K562 (cell line): ENCODE measurements around the gene ZNF689. TPM values are rescaled to one million over a fixed set of nuclear protein-coding genes. Genes with fewer than 3 reads are reported as not detected.

ENCODE experiments used
- RBBP5 ChIP-seq: fragments of 200-600 bp; sonication (generic); IDR thresholded peaks from 2 replicates; pipeline ENCODE4 v1.6.1; 2012; ENCODE audit warnings: borderline replicate concordance, mild to moderate bottlenecking, low read length, control low read depth, inconsistent platforms; ENCODE audit not compliant: insufficient read depth, poor library complexity, severe bottlenecking
- SMAD1 ChIP-seq: fragments of 150-350 bp; IDR thresholded peaks from 2 replicates; pipeline ENCODE4 v1.6.1; 2014; ENCODE audit warnings: low read length, low read depth; ENCODE audit not compliant: partially characterized antibody
- TAF15 ChIP-seq: fragments of 200-400 bp; formaldehyde crosslinking; IDR thresholded peaks from 2 replicates; pipeline ENCODE4 v1.6.1; 2017; ENCODE audit warnings: mild to moderate bottlenecking, low read depth, low read length, moderate library complexity
- TGIF2 ChIP-seq: sonication (generic); formaldehyde crosslinking; IDR thresholded peaks from 2 replicates; pipeline ENCODE4 v1.8.1; 2022; ENCODE audit warnings: mild to moderate bottlenecking, missing genetic modification reagents, moderate library complexity
- ZFP30 ChIP-seq: fragments of 250-450 bp; sonication (Bioruptor Pico); IDR thresholded peaks from 2 replicates; pipeline ENCODE4 v1.8.0; 2022; ENCODE audit warnings: moderate library complexity, mild to moderate bottlenecking, inconsistent platforms, borderline replicate concordance
- ZKSCAN3 ChIP-seq: fragments of 250-450 bp; sonication (Bioruptor Pico); IDR thresholded peaks from 2 replicates; pipeline ENCODE4 v1.4.0; 2020
- ZNF146 ChIP-seq: IDR thresholded peaks from one replicate; pipeline ENCODE4 v1.6.1; 2018; ENCODE audit warnings: missing compliant biosample characterization; ENCODE audit not compliant: unreplicated experiment
- ZNF165 ChIP-seq: fragments of 250-450 bp; sonication (Bioruptor Pico); IDR thresholded peaks from 2 replicates; pipeline ENCODE4 v1.4.0; 2020; ENCODE audit warnings: borderline replicate concordance
- ZNF232 ChIP-seq: sonication (generic); formaldehyde crosslinking; IDR thresholded peaks from 2 replicates; pipeline ENCODE4 v1.8.0; 2022; ENCODE audit warnings: mild to moderate bottlenecking, missing genetic modification reagents
- ZNF696 ChIP-seq: fragments of 250-450 bp; sonication (Bioruptor Pico); conservative IDR thresholded peaks from 2 replicates; pipeline ENCODE4 v1.4.0; 2020; ENCODE audit warnings: mild to moderate bottlenecking, moderate library complexity
- polyA plus RNA-seq, 8 experiments: library from polyadenylated mRNA; depleted of rRNA in 4 of 8; stranded (reverse) in 5 of 8; unstranded in 3 of 8; fragments of >200 nt; fragmentation: Nextera tagmentation in 2 of 8; fragmentation: Illumina TruSeq in 1 of 8; extraction: Ambion mirVana in 2 of 8; extraction: Trizol in 1 of 8; gene quantifications; 2 replicates each; pipeline versions ENCODE4 v1.2.1 to v1.2.3, GENCODE V29; 2011 to 2014; ENCODE audit warnings: inconsistent platforms in 1 of 8, missing spikeins in 1 of 8
- total RNA-seq, 7 experiments: library from RNA; depleted of rRNA in 6 of 7; stranded (reverse); fragments of >200 nt in 6 of 7; fragmentation: Illumina TruSeq in 2 of 7; extraction: Trizol in 2 of 7; gene quantifications; 2 replicates each; pipeline versions ENCODE4 v1.2.1 to v1.2.3, GENCODE V29; 2011 to 2021; ENCODE audit warnings: low replicate concordance in 1 of 7
- TF ChIP-seq, protein P1 (sequence below), 2 experiments: fragments of 450-650 bp in 1 of 2; sonication (generic) in 1 of 2; formaldehyde crosslinking in 1 of 2; IDR thresholded peaks in 1 of 2; conservative IDR thresholded peaks in 1 of 2; 2 replicates each; pipeline versions ENCODE4 v1.6.1 to v1.8.1; 2016 to 2023; ENCODE audit warnings: mild to moderate bottlenecking in 2 of 2, moderate library complexity in 2 of 2, inconsistent platforms in 1 of 2, missing genetic modification reagents in 1 of 2
- TF ChIP-seq, protein P2 (sequence below), 2 experiments: fragments of 450-650 bp; IDR thresholded peaks; 2 replicates each; pipeline ENCODE4 v1.6.1; 2016; ENCODE audit warnings: mild to moderate bottlenecking in 2 of 2, borderline replicate concordance in 1 of 2, low read depth in 1 of 2, moderate library complexity in 1 of 2
- TF ChIP-seq, protein P3 (sequence below): fragments of 450-650 bp; formaldehyde crosslinking; IDR thresholded peaks from 2 replicates; pipeline ENCODE4 v1.4.0; 2022; ENCODE audit warnings: missing genetic modification characterization
- TF ChIP-seq, protein P4 (sequence below): fragments of 450-650 bp; formaldehyde crosslinking; IDR thresholded peaks from 2 replicates; pipeline ENCODE4 v1.4.0; 2022; ENCODE audit warnings: mild to moderate bottlenecking, moderate library complexity

Gene ZNF689
- total and polyA plus RNA-seq, 9 of the 15 experiments (the other 6 are each of a cell fraction or from before 2014, with no cell fraction given): 5.4 to 15.4 (median 10.8) TPM

DNA sequence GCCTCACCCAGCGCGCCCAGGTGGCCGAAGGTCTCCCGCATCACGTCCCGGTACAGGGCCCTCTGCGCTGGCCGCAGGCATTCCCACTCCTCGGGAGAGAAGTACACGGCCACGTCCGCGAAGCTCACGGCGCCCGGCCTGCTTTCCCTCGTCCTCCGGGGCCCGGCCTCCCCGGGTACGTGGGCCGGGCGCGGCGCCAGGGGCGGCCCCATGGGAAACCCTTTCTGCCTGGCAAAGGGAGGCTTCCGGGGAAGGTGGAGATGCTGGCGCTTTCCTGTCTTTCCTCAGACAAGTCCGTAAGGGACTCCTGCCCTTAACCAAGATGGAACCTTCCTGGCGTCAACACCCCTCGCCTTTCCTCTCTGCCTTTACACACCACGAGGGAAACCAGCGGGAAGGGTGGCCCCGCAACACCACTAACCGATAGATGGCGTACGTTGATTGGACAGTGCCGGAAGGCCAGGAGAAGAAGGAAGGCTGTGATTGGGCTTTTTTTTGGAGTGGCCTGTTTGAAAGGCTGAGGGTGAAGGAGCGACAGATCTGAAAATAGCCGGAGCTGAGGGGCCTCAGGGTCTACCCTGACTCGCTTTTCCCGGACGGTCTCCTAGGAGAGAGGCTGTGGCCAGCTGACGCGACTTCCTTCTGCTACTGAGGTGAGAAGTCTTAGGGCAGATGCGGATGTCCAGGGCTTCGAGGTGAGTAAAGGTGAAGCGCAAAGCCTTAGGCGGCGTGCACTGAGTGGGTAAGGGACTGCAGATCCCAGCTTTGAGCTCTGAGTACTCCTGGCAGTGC lies 24.6 kb downstream of the ZNF689 start, which contains the start of gene ZNF785 (continued):
- TF ChIP-seq TGIF2 (CRISPR knock-in tag) (peak; percentile 76; the same call in 1 of the 2 replicates), ZNF696 (CRISPR knock-in tag) (no peak), ZKSCAN3 (CRISPR knock-in tag) (no peak), SMAD1 (no peak), ZNF146 (no peak), RBBP5 (peak; percentile 72), TAF15 (no peak), ZFP30 (CRISPR knock-in tag) (no peak), ZNF165 (CRISPR knock-in tag) (0 out of 2 replicates have a peak, but pooled peaks have one; percentile 20), ZNF232 (CRISPR knock-in tag) (peak; percentile 96)
- TF ChIP-seq, protein P1, sequence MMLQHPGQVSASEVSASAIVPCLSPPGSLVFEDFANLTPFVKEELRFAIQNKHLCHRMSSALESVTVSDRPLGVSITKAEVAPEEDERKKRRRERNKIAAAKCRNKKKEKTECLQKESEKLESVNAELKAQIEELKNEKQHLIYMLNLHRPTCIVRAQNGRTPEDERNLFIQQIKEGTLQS (IDR thresholded peaks at IDR 0.05): peak; percentile 49; the same call in 1 of the 2 replicates
- TF ChIP-seq, protein P1 (CRISPR knock-in tag; conservative IDR thresholded peaks at IDR 0.05): peak; percentile 93
- TF ChIP-seq, protein P2, sequence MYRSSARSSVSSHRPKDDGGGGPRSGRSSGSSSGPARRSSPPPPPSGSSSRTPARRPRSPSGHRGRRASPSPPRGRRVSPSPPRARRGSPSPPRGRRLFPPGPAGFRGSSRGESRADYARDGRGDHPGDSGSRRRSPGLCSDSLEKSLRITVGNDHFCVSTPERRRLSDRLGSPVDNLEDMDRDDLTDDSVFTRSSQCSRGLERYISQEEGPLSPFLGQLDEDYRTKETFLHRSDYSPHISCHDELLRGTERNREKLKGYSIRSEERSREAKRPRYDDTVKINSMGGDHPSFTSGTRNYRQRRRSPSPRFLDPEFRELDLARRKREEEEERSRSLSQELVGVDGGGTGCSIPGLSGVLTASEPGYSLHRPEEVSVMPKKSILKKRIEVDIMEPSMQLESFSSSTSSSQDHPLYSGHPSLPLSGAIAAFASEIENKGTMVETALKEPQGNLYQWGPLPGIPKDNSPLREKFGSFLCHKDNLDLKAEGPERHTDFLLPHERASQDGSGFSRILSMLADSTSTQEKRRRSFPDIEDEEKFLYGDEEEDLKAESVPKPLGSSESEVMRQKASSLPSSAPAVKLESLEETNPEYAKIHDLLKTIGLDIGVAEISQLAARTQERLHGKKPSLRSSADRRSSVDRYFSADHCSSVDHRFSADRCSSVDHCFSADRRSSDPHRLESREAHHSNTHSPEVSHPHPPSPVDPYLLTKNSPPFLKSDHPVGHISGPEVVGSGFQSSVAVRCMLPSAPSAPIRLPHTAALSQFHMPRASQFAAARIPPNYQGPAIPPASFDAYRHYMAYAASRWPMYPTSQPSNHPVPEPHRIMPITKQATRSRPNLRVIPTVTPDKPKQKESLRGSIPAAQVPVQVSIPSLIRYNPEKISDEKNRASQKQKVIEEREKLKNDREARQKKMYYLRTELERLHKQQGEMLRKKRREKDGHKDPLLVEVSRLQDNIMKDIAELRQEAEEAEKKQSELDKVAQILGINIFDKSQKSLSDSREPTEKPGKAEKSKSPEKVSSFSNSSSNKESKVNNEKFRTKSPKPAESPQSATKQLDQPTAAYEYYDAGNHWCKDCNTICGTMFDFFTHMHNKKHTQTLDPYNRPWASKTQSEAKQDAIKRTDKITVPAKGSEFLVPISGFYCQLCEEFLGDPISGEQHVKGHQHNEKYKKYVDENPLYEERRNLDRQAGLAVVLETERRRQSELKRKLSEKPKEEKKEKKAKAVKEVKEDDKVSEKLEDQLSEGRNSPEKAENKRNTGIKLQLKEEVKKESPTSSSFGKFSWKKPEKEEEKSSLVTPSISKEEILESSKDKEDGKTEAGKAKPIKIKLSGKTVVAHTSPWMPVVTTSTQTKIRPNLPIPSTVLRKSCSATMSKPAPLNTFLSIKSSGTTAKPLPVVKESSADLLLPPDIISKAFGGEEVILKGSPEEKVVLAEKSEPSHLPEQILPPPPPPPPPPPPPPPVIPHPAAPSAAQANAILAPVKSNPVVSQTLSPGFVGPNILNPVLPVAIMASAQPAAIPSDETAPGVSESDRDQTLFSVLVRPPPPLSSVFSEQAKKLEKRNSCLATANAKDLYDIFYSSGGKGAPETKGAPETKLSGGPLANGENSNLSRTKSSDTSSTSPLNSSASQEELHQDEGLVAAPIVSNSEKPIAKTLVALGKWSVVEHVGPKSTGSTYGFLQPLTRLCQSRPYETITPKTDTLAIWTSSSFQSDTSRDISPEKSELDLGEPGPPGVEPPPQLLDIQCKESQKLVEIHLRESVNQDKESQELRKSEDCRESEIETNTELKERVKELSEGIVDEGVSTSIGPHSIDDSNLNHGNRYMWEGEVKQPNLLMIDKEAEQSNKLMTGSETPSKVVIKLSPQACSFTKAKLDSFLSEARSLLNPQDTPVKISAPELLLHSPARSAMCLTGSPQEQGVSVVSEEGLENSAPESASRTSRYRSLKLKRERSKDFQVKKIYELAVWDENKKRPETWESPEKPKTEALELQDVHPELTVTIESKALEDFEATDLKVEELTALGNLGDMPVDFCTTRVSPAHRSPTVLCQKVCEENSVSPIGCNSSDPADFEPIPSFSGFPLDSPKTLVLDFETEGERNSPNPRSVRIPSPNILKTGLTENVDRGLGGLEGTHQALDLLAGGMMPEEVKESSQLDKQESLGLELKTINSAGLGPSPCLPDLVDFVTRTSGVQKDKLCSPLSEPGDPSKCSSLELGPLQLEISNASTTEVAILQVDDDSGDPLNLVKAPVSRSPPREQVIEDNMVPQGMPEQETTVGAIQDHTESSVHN (IDR thresholded peaks at IDR 0.05; ENCODE audit: borderline replicate concordance in 1 of 2, low read depth in 1 of 2): no peak
- TF ChIP-seq, protein P3, sequence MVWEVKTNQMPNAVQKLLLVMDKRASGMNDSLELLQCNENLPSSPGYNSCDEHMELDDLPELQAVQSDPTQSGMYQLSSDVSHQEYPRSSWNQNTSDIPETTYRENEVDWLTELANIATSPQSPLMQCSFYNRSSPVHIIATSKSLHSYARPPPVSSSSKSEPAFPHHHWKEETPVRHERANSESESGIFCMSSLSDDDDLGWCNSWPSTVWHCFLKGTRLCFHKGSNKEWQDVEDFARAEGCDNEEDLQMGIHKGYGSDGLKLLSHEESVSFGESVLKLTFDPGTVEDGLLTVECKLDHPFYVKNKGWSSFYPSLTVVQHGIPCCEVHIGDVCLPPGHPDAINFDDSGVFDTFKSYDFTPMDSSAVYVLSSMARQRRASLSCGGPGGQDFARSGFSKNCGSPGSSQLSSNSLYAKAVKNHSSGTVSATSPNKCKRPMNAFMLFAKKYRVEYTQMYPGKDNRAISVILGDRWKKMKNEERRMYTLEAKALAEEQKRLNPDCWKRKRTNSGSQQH (CRISPR knock-in tag): no peak
- TF ChIP-seq, protein P4, sequence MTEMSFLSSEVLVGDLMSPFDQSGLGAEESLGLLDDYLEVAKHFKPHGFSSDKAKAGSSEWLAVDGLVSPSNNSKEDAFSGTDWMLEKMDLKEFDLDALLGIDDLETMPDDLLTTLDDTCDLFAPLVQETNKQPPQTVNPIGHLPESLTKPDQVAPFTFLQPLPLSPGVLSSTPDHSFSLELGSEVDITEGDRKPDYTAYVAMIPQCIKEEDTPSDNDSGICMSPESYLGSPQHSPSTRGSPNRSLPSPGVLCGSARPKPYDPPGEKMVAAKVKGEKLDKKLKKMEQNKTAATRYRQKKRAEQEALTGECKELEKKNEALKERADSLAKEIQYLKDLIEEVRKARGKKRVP (CRISPR knock-in tag): 0 out of 2 replicates have a peak, but pooled peaks have one; percentile 37
